ENCODE results near the gene C10orf95. TPM values are rescaled to one million over a fixed set of nuclear protein-coding genes. Genes with fewer than 3 reads are reported as not detected.

Gene C10orf95
- total and polyA plus RNA-seq, 10 of the 15 experiments (the other 5 are each of a cell fraction or from before 2014, with no cell fraction given): 0.06 to 1.1 (median 0.31) TPM

DNA sequence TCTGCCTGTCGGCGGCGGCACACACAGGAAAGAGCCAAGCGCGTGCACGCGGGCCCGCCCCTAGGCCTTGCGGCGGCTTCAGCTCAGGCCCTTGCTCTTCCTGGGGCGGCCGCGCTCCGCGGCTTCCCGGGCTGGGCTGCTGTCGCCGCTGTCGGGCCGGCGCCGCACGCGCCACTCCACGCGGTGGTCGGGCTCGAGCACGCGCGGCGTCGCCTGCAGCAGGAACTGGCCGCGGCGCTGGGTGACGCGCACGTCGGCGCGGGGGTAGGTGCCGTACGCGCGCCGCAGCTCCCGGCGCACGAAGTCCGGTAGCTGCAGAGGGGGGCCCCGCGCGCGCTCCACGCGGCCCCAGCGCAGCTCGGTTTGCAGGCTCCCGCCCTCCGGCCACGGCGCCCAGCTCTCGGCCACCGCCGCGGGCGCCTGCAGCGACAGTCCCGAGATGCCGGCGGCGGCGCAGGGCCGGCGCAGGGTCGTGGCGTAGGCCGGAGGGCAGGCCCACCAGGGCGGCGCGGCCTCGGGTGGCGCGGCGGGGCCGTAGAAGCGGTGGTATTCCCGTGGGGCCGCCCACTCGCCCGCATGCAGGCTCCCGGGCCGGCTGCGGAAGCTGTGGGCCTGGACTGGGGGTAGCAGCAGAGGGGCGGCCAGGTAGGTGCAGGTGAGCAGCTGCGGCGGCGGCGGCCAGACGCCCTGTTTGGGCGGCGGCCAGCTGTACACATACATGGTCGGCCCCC is 804 bp downstream of the C10orf95 start (continued):
- TF ChIP-seq, protein P1, sequence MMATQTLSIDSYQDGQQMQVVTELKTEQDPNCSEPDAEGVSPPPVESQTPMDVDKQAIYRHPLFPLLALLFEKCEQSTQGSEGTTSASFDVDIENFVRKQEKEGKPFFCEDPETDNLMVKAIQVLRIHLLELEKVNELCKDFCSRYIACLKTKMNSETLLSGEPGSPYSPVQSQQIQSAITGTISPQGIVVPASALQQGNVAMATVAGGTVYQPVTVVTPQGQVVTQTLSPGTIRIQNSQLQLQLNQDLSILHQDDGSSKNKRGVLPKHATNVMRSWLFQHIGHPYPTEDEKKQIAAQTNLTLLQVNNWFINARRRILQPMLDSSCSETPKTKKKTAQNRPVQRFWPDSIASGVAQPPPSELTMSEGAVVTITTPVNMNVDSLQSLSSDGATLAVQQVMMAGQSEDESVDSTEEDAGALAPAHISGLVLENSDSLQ (IDR thresholded peaks at IDR 0.05): no peak
- no peak for TF ChIP-seq SREBF1 (IDR thresholded peaks at IDR 0.05; ENCODE audit: low read length)
- peak; percentile 85 for TF ChIP-seq IKZF1 (conservative IDR thresholded peaks at IDR 0.05)
- no peak for TF ChIP-seq ZNF274 (IDR thresholded peaks at IDR 0.05; ENCODE audit: insufficient read depth, insufficient read length)
- peak; percentile 28; the same call in 1 of the 2 replicates for TF ChIP-seq NR2C1 (IDR thresholded peaks at IDR 0.05)
- TF ChIP-seq CHD4 (IDR thresholded peaks at IDR 0.05): no peak
- TF ChIP-seq RCOR1 (conservative IDR thresholded peaks at IDR 0.05; ENCODE audit: low read depth, low read length): no peak
- 0 out of 2 replicates have a peak, but pooled peaks have one; percentile 19 for TF ChIP-seq CBX5 (IDR thresholded peaks at IDR 0.05; ENCODE audit: low read depth)
- TF ChIP-seq CREM (IDR thresholded peaks at IDR 0.05; ENCODE audit: low read depth): 0 out of 2 replicates have a peak, but pooled peaks have one; percentile 8
- no peak for TF ChIP-seq FOXK2 (IDR thresholded peaks at IDR 0.05)
- TF ChIP-seq STAT1 (conservative IDR thresholded peaks at IDR 0.05): no peak
- TF ChIP-seq SMC3 (IDR thresholded peaks at IDR 0.05; ENCODE audit: borderline replicate concordance, low read length): no peak
- peak; percentile 79 for TF ChIP-seq POLR2A (IDR thresholded peaks at IDR 0.05; ENCODE audit: low read depth, low read length)
- TF ChIP-seq NR2C2 (IDR thresholded peaks at IDR 0.05; ENCODE audit: borderline replicate concordance, control insufficient read depth, insufficient read length, low read depth): no peak
- TF ChIP-seq FOXM1 (IDR thresholded peaks at IDR 0.05; ENCODE audit: low read depth, low read length): no peak
- TF ChIP-seq SIN3A (IDR thresholded peaks at IDR 0.05; ENCODE audit: low read depth, low read length): peak; percentile 77; the same call in 1 of the 2 replicates
- TF ChIP-seq, protein P2, sequence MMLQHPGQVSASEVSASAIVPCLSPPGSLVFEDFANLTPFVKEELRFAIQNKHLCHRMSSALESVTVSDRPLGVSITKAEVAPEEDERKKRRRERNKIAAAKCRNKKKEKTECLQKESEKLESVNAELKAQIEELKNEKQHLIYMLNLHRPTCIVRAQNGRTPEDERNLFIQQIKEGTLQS (IDR thresholded peaks at IDR 0.05; ENCODE audit: borderline replicate concordance, extremely low read depth, low read depth, low read length): no peak
- TF ChIP-seq IRF4 (IDR thresholded peaks at IDR 0.05; ENCODE audit: low read depth, low read length): no peak
- TF ChIP-seq HCFC1 (IDR thresholded peaks at IDR 0.05; ENCODE audit: low read length): no peak
- TF ChIP-seq, protein P3, sequence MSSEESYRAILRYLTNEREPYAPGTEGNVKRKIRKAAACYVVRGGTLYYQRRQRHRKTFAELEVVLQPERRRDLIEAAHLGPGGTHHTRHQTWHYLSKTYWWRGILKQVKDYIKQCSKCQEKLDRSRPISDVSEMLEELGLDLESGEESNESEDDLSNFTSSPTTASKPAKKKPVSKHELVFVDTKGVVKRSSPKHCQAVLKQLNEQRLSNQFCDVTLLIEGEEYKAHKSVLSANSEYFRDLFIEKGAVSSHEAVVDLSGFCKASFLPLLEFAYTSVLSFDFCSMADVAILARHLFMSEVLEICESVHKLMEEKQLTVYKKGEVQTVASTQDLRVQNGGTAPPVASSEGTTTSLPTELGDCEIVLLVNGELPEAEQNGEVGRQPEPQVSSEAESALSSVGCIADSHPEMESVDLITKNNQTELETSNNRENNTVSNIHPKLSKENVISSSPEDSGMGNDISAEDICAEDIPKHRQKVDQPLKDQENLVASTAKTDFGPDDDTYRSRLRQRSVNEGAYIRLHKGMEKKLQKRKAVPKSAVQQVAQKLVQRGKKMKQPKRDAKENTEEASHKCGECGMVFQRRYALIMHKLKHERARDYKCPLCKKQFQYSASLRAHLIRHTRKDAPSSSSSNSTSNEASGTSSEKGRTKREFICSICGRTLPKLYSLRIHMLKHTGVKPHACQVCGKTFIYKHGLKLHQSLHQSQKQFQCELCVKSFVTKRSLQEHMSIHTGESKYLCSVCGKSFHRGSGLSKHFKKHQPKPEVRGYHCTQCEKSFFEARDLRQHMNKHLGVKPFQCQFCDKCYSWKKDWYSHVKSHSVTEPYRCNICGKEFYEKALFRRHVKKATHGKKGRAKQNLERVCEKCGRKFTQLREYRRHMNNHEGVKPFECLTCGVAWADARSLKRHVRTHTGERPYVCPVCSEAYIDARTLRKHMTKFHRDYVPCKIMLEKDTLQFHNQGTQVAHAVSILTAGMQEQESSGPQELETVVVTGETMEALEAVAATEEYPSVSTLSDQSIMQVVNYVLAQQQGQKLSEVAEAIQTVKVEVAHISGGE (CRISPR knock-in tag; IDR thresholded peaks at IDR 0.05): no peak
- peak; percentile 93 for TF ChIP-seq MXI1 (IDR thresholded peaks at IDR 0.05; ENCODE audit: low read depth, low read length)
- TF ChIP-seq KAT2A (conservative IDR thresholded peaks at IDR 0.05; ENCODE audit: control insufficient read depth, low read depth, low read length): no peak
- TF ChIP-seq, protein P4, sequence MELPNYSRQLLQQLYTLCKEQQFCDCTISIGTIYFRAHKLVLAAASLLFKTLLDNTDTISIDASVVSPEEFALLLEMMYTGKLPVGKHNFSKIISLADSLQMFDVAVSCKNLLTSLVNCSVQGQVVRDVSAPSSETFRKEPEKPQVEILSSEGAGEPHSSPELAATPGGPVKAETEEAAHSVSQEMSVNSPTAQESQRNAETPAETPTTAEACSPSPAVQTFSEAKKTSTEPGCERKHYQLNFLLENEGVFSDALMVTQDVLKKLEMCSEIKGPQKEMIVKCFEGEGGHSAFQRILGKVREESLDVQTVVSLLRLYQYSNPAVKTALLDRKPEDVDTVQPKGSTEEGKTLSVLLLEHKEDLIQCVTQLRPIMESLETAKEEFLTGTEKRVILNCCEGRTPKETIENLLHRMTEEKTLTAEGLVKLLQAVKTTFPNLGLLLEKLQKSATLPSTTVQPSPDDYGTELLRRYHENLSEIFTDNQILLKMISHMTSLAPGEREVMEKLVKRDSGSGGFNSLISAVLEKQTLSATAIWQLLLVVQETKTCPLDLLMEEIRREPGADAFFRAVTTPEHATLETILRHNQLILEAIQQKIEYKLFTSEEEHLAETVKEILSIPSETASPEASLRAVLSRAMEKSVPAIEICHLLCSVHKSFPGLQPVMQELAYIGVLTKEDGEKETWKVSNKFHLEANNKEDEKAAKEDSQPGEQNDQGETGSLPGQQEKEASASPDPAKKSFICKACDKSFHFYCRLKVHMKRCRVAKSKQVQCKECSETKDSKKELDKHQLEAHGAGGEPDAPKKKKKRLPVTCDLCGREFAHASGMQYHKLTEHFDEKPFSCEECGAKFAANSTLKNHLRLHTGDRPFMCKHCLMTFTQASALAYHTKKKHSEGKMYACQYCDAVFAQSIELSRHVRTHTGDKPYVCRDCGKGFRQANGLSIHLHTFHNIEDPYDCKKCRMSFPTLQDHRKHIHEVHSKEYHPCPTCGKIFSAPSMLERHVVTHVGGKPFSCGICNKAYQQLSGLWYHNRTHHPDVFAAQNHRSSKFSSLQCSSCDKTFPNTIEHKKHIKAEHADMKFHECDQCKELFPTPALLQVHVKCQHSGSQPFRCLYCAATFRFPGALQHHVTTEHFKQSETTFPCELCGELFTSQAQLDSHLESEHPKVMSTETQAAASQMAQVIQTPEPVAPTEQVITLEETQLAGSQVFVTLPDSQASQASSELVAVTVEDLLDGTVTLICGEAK (IDR thresholded peaks at IDR 0.05; ENCODE audit: borderline replicate concordance): no peak
- no peak for TF ChIP-seq JUND (IDR thresholded peaks at IDR 0.05; ENCODE audit: low read depth, low read length)
